Fibroblast of lung (primary cell): ENCODE measurements around the gene LEKR1. TPM values are rescaled to one million over a fixed set of nuclear protein-coding genes. Genes with fewer than 3 reads are reported as not detected.
"Not testable (repeated sequence)": the region's sequence is repeated elsewhere in the genome, so short reads cannot be mapped to it uniquely, and the experiment has no call there.

Experiments used
- DNase-seq, 2 donors: peaks; one replicate each; pipeline versions ENCODE4 v3.0.0 to v3.0.0-alpha.2; 2010; ENCODE audit warnings: low read depth in 2 of 2
- H2AFZ ChIP-seq: 2 replicates; pipeline ENCODE4 v1.5.1; 2012; ENCODE audit warnings: low read length, control low read depth, inconsistent platforms
- H3K27ac ChIP-seq: 2 replicates; pipeline ENCODE4 v1.5.1; 2011; ENCODE audit warnings: low read length, control low read depth; ENCODE audit not compliant: insufficient read depth
- H3K27me3 ChIP-seq: 2 replicates; pipeline ENCODE4 v1.5.1; 2011; ENCODE audit warnings: mild to moderate bottlenecking, low read length; ENCODE audit not compliant: control insufficient read depth, insufficient read depth
- H3K36me3 ChIP-seq: 2 replicates; pipeline ENCODE4 v1.5.1; 2011; ENCODE audit warnings: low read length; ENCODE audit not compliant: control insufficient read depth, insufficient read depth
- H3K4me1 ChIP-seq: 2 replicates; pipeline ENCODE4 v1.5.1; 2011; ENCODE audit warnings: low read length; ENCODE audit not compliant: control insufficient read depth, insufficient read depth; ENCODE audit errors: extremely low read depth
- H3K4me2 ChIP-seq: 2 replicates; pipeline ENCODE4 v1.5.1; 2011; ENCODE audit warnings: low read length, control low read depth; ENCODE audit not compliant: insufficient read depth; ENCODE audit errors: extremely low read depth
- H3K4me3 ChIP-seq, 4 experiments: fragments of 200-600 bp in 1 of 4; sonication (generic) in 1 of 4; replicated peaks in 1 of 4; 2 replicates each; pipeline ENCODE4 v1.5.1; 2011 to 2016; ENCODE audit warnings: low read length in 4 of 4, low read depth in 3 of 4, mild to moderate bottlenecking in 3 of 4, control low read depth in 2 of 4, inconsistent platforms in 1 of 4, mixed read lengths in 1 of 4; ENCODE audit not compliant: insufficient read depth in 1 of 4; ENCODE audit errors: control extremely low read depth in 1 of 4
- H3K79me2 ChIP-seq: 2 replicates; pipeline ENCODE4 v1.5.1; 2012; ENCODE audit warnings: mild to moderate bottlenecking, low read length, inconsistent platforms; ENCODE audit not compliant: control insufficient read depth, insufficient read depth
- H3K9ac ChIP-seq: 2 replicates; pipeline ENCODE4 v1.5.1; 2011; ENCODE audit warnings: mild to moderate bottlenecking, low read length, control low read depth; ENCODE audit not compliant: insufficient read depth
- H3K9me3 ChIP-seq: 2 replicates; pipeline ENCODE4 v1.5.1; 2012; ENCODE audit warnings: low read depth, low read length; ENCODE audit not compliant: control insufficient read depth, insufficient read depth
- H4K20me1 ChIP-seq: 2 replicates; pipeline ENCODE4 v1.5.1; 2011; ENCODE audit warnings: low read length; ENCODE audit not compliant: control insufficient read depth, insufficient read depth; ENCODE audit errors: extremely low read depth
- CTCF ChIP-seq, 2 donors: IDR thresholded peaks in 1 of 2; conservative IDR thresholded peaks in 1 of 2; 1 replicate in 1 of 2; 2 replicates in 1 of 2; pipeline ENCODE4 v1.5.1; 2011 to 2012; ENCODE audit warnings: low read length in 2 of 2, control low read depth in 1 of 2, inconsistent platforms in 1 of 2, low read depth in 1 of 2, mild to moderate bottlenecking in 1 of 2
- EZH2 ChIP-seq: IDR thresholded peaks from 2 replicates; pipeline ENCODE4 v1.5.1; 2012; ENCODE audit warnings: low read length, control low read depth, mild to moderate bottlenecking; ENCODE audit errors: missing control alignments
- polyA plus RNA-seq, 2 donors: library from polyadenylated mRNA; depleted of rRNA in 1 of 2; stranded (reverse) in 1 of 2; unstranded in 1 of 2; fragments of >200 nt; gene quantifications; 2 replicates each; pipeline ENCODE4 v1.2.1, GENCODE V29; 2011 to 2012; ENCODE audit warnings: missing spikeins in 1 of 2
- total RNA-seq: library from RNA; depleted of rRNA; stranded (reverse); fragments of >200 nt; gene quantifications from 2 replicates; pipeline ENCODE4 v1.2.1, GENCODE V29; 2014

LEKR1 gene
- total and polyA plus RNA-seq, 2 donors (not counting 1 experiment from before 2014, with no cell fraction given): 0.28 to 1.3 TPM

GRCh38 chr3:156964577-156964976 is 138.4 kb downstream of the LEKR1 start:
- Histone ChIP-seq H3K9ac (no peak overlapping the region), H3K79me2 (no peaks in the 10 kb centered on the region), H4K20me1 (no peaks in the 10 kb centered on the region), H3K4me3 (no peak overlapping the region), H3K9me3 (no peaks in the 10 kb centered on the region), H2AFZ (no peak overlapping the region), H3K4me1 (no peaks in the 10 kb centered on the region), H3K27ac (no peak overlapping the region), H3K36me3 (no peaks in the 10 kb centered on the region), H3K4me2 (no peak overlapping the region), H3K27me3 (no peaks in the 10 kb centered on the region)
- TF ChIP-seq EZH2: no peak
- TF ChIP-seq CTCF (conservative IDR thresholded peaks at IDR 0.05 in 1 of 2, IDR thresholded peaks at IDR 0.05 in 1 of 2; ENCODE audit: low read depth in 1 of 2, low read length in 2 of 2): no peak
- peak in 1 of 2 donors; percentile 20 for DNase-seq

GRCh38 chr3:156966349-156966748 is 140.2 kb downstream of the LEKR1 start:
- H3K27ac ChIP-seq, H3K79me2 ChIP-seq, H3K4me2 ChIP-seq, H2AFZ ChIP-seq, H3K9me3 ChIP-seq, H4K20me1 ChIP-seq, H3K27me3 ChIP-seq, H3K4me1 ChIP-seq, DNase-seq, H3K4me3 ChIP-seq, H3K36me3 ChIP-seq, H3K9ac ChIP-seq: not testable (repeated sequence)

GRCh38 chr3:156973954-156974353 is 147.8 kb downstream of the LEKR1 start:
- H4K20me1 ChIP-seq: no peaks in the 10 kb centered on the region
- no peak overlapping the region for H3K27ac ChIP-seq
- no peak overlapping the region for H3K4me3 ChIP-seq
- H3K27me3 ChIP-seq: no peaks in the 10 kb centered on the region
- H3K9ac ChIP-seq: no peak overlapping the region
- no peak for TF ChIP-seq CTCF (conservative IDR thresholded peaks at IDR 0.05 in 1 of 2, IDR thresholded peaks at IDR 0.05 in 1 of 2; ENCODE audit: low read depth in 1 of 2, low read length in 2 of 2)
- TF ChIP-seq EZH2: no peak
- H3K9me3 ChIP-seq: no peaks in the 10 kb centered on the region
- no peaks in the 10 kb centered on the region for H3K79me2 ChIP-seq
- no peak for DNase-seq
- H2AFZ ChIP-seq: no peak overlapping the region
- H3K4me1 ChIP-seq: no peaks in the 10 kb centered on the region
- no peaks in the 10 kb centered on the region for H3K36me3 ChIP-seq
- no peak overlapping the region for H3K4me2 ChIP-seq
